GM12878 (cell line): ENCODE data around the gene PABPN1. TPM values are rescaled to one million over a fixed set of nuclear protein-coding genes. Genes with fewer than 3 reads are reported as not detected.
A peak's percentile ranks its signal among the peaks of the same experiment; 100 is the strongest.

Experiments used
- ATAC-seq: fragments of 200-7000 bp; cut with Tn5 transposase; 3 replicates; pipeline ENCODE4 v1.9.1; 2020; ENCODE audit warnings: mild to moderate bottlenecking, moderate library complexity
- BruUV-seq: library from RNA; stranded (reverse); fragments of 400-500 nt; replicated peaks from 2 replicates; lab custom pipeline; 2021; lab: Mats Ljungman, UMichigan
- CTCF ChIA-PET: fragments of 300-600 bp; sonication (Branson Sonifier 250); formaldehyde crosslinking; extraction: SDS; loops from one replicate; lab custom pipeline; 2021; ENCODE audit warnings: inconsistent platforms; lab: Yijun Ruan, JAX
- POLR2A ChIA-PET: fragments of 350-600 bp; formaldehyde crosslinking; extraction: SDS; loops from one replicate; lab custom pipeline; 2021; ENCODE audit warnings: inconsistent platforms; lab: Charles Lee
- RAD21 ChIA-PET: fragments of 300-600 bp; sonication (Branson Sonifier 250); formaldehyde crosslinking; loops from one replicate; lab custom pipeline; 2023; ENCODE audit warnings: antibody characterized with exemption; ENCODE audit not compliant: unreplicated experiment; lab: Charles Lee
- SMC1A ChIA-PET: fragments of 300-600 bp; sonication (Branson Sonifier 250); formaldehyde crosslinking; loops from one replicate; lab custom pipeline; 2023; ENCODE audit not compliant: unreplicated experiment, uncharacterized antibody; lab: Charles Lee
- DNase-seq: peaks from one replicate; pipeline ENCODE4 v3.0.0-alpha.2; 2011; ENCODE audit warnings: low read depth, low spot score
- FAIRE-seq: peaks from 3 replicates; lab custom pipeline; 2011; peaks lifted over from hg19 to GRCh38; lab: Jason Lieb, UNC
- H2AFZ ChIP-seq: 2 replicates; pipeline ENCODE4 v1.6.0; 2011; ENCODE audit warnings: low read depth, low read length, control low read depth; ENCODE audit not compliant: control insufficient read depth
- H3K27ac ChIP-seq: 2 replicates; pipeline ENCODE4 v1.5.1; 2011; ENCODE audit warnings: control low read depth; ENCODE audit not compliant: control insufficient read depth, insufficient read depth
- H3K27me3 ChIP-seq, 2 experiments: replicated peaks in 1 of 2; 2 replicates each; pipeline versions ENCODE4 v1.6.0 to v1.6.1; 2011; ENCODE audit warnings: low read length in 1 of 2; ENCODE audit not compliant: control insufficient read depth in 2 of 2, insufficient read depth in 2 of 2
- H3K36me3 ChIP-seq, 2 experiments: 2 replicates each; pipeline ENCODE4 v1.5.1; 2011; ENCODE audit warnings: low read length in 1 of 2; ENCODE audit not compliant: control insufficient read depth in 2 of 2, insufficient read depth in 2 of 2
- H3K4me1 ChIP-seq: 2 replicates; pipeline ENCODE4 v1.6.1; 2011; ENCODE audit warnings: mild to moderate bottlenecking, low read length, moderate library complexity, mixed read lengths; ENCODE audit not compliant: control insufficient read depth, insufficient read depth
- H3K4me2 ChIP-seq: 2 replicates; pipeline ENCODE4 v1.6.0; 2011; ENCODE audit warnings: control low read depth; ENCODE audit not compliant: control insufficient read depth, insufficient read depth
- H3K4me3 ChIP-seq: fragments of 200-600 bp; sonication (generic); 2 replicates; pipeline ENCODE4 v1.5.1; 2016
- H3K79me2 ChIP-seq: 2 replicates; pipeline ENCODE4 v1.6.0; 2011; ENCODE audit warnings: low read length; ENCODE audit not compliant: control insufficient read depth, insufficient read depth
- H3K9ac ChIP-seq: 2 replicates; pipeline ENCODE4 v1.8.0; 2011; ENCODE audit warnings: low read length, control low read depth, mixed read lengths; ENCODE audit not compliant: control insufficient read depth, insufficient read depth
- H3K9me3 ChIP-seq: replicated peaks from 3 replicates; pipeline ENCODE4 v1.5.1; 2011; ENCODE audit warnings: mild to moderate bottlenecking, low read length; ENCODE audit not compliant: control insufficient read depth, insufficient read depth
- H4K20me1 ChIP-seq: 2 replicates; pipeline ENCODE4 v1.6.0; 2011; ENCODE audit not compliant: control insufficient read depth, insufficient read depth
- BACH1 ChIP-seq: fragments of 450-650 bp; IDR thresholded peaks from 2 replicates; pipeline ENCODE4 v1.6.1; 2017; ENCODE audit warnings: mild to moderate bottlenecking, borderline replicate concordance
- EED ChIP-seq: sonication (generic); IDR thresholded peaks from 2 replicates; pipeline ENCODE4 v1.6.1; 2016; ENCODE audit warnings: antibody characterized with exemption, low read depth
- FOS ChIP-seq: IDR thresholded peaks from 3 replicates; pipeline ENCODE4 v1.6.1; 2011; ENCODE audit warnings: borderline replicate concordance; ENCODE audit not compliant: insufficient read length; ENCODE audit errors: extremely low read depth
- FOXK2 ChIP-seq: fragments of 450-650 bp; IDR thresholded peaks from 2 replicates; pipeline ENCODE4 v1.6.1; 2017; ENCODE audit warnings: mild to moderate bottlenecking, moderate library complexity
- PML ChIP-seq: IDR thresholded peaks from 2 replicates; pipeline ENCODE4 v1.6.1; 2012; ENCODE audit warnings: low read length, inconsistent platforms
- SPI1 ChIP-seq: IDR thresholded peaks from 2 replicates; pipeline ENCODE4 v1.6.1; 2011; ENCODE audit warnings: low read depth, mild to moderate bottlenecking, low read length, moderate library complexity, borderline replicate concordance; ENCODE audit not compliant: insufficient read depth
- STAT3 ChIP-seq: IDR thresholded peaks from 2 replicates; pipeline ENCODE4 v1.6.1; 2011; ENCODE audit warnings: low read depth, low read length, improper control_type of control experiment
- TCF7 ChIP-seq: IDR thresholded peaks from 2 replicates; pipeline ENCODE4 v1.6.1; 2014; ENCODE audit warnings: antibody characterized with exemption, borderline replicate concordance
- ZNF384 ChIP-seq: IDR thresholded peaks from 2 replicates; pipeline ENCODE4 v1.6.1; 2012; ENCODE audit warnings: low read depth, mild to moderate bottlenecking, low read length, improper control_type of control experiment, borderline replicate concordance
- ZSCAN29 ChIP-seq: fragments of 450-650 bp; IDR thresholded peaks from 2 replicates; pipeline ENCODE4 v1.6.1; 2017; ENCODE audit warnings: mild to moderate bottlenecking, moderate library complexity
- WGBS: methylation state at CpG from one replicate; pipeline ENCODE4 v1.1.6; 2016; ENCODE audit warnings: low lambda C conversion rate; ENCODE audit not compliant: insufficient replicate concordance, insufficient coverage; ENCODE audit errors: missing lambda C conversion rate; 5-methylcytosine and 5-hydroxymethylcytosine counted together
- in situ Hi-C: fragments of 300-500 bp; cut with MboI; formaldehyde crosslinking; loops from 9 replicates; pipeline ENCODE4 v1.14.3; 2018; ENCODE audit warnings: mixed read lengths
- intact Hi-C: fragments of 100-400 bp; cut with micrococcal nuclease; formaldehyde crosslinking; loops from one replicate; pipeline ENCODE4 v1.14.2; 2022; ENCODE audit not compliant: unreplicated experiment
- polyA plus RNA-seq, 11 experiments: library from polyadenylated mRNA; depleted of rRNA in 4 of 11; unstranded in 6 of 11; stranded (reverse) in 5 of 11; fragments of >200 nt; fragmentation: Nextera tagmentation in 4 of 11; fragmentation: Illumina TruSeq in 1 of 11; extraction: Ambion mirVana in 4 of 11; extraction: Trizol in 1 of 11; gene quantifications; 1 replicate in 1 of 11; 2 replicates in 10 of 11; pipeline versions ENCODE4 v1.2.1 to v1.2.3, GENCODE V29; 2011 to 2016; ENCODE audit warnings: inconsistent platforms in 2 of 11, missing spikeins in 2 of 11, low read depth in 1 of 11
- total RNA-seq, 4 experiments: library from RNA; depleted of rRNA in 3 of 4; stranded (reverse); fragments of >200 nt in 3 of 4; fragmentation: Illumina TruSeq in 1 of 4; extraction: Trizol in 1 of 4; gene quantifications; 2 replicates each; pipeline versions ENCODE4 v1.2.1 to v1.2.3, GENCODE V29; 2013 to 2021
- TF ChIP-seq, protein P1 (sequence below): fragments of 450-650 bp; IDR thresholded peaks from 2 replicates; pipeline ENCODE4 v1.6.1; 2017; ENCODE audit warnings: mild to moderate bottlenecking
- TF ChIP-seq, protein P2 (sequence below): fragments of 450-650 bp; IDR thresholded peaks from 2 replicates; pipeline ENCODE4 v1.6.1; 2017; ENCODE audit warnings: borderline replicate concordance

PABPN1 gene
- total and polyA plus RNA-seq, 10 of the 15 experiments (the other 5 are each of a cell fraction or from before 2014, with no cell fraction given): 31.3 to 248 (median 103) TPM

DNA sequence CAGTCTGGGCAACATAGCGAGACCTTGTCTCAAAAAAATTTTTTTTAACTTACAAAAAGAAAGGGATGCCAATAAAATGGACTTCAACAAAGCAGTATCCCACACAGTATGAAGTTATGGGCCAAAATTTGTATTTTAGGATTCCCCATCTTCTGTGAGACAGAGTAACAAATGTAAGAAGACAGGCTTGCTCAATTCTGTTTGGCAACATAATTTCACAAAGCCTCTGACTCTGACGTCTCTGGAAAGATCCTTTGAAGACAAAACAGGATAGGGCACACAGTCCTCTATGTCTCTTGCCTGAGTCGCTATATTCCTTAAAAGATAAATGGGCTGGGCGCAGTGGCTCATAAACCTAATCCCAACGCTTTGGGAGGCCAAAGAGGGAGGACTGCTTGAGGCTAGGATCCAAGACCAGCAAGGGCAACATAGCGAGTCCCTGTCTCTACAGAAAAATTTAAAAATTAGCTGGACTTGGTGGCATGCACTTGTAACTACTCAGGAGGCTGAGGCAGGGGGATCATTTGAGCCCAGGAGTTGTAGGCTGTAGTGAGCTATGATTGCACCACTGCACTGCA is 34.3 kb upstream of the PABPN1 start:
- ATAC-seq (no peak), DNase-seq (no peak), FAIRE-seq (no peak)
- peak overlapping the region; percentile 77 for H3K4me3 ChIP-seq
- H3K4me2 ChIP-seq: peak overlapping the region; percentile 52
- ChIA-PET RAD21 (interaction anchor here (1.5 to 3.7 kb wide), 3 partner anchors 14 to 166 kb away, joined by 4 to 26 read pairs (median 21); partner anchors contain the start of genes PABPN1 and PPP1R3E), POLR2A (interaction anchor here (0.7 to 4.6 kb wide), 10 partner anchors 7 to 280 kb away, joined by 3 to 40 read pairs (median 5); partner anchors contain the start of genes AP1G2, BCL2L2, PABPN1 and PPP1R3E), SMC1A (interaction anchor here (0.7 to 2.4 kb wide), 6 partner anchors 13 to 301 kb away, joined by 3 to 34 read pairs (median 4); partner anchors contain the start of genes PABPN1 and PPP1R3E), CTCF (interaction anchor here (0.7 to 3.8 kb wide), 10 partner anchors 9 to 304 kb away, joined by 3 to 36 read pairs (median 8); partner anchors contain the start of genes AJUBA and PABPN1)
- peak overlapping the region; percentile 85 for H3K27ac ChIP-seq
- H3K4me1 ChIP-seq: peaks cover 6% of the 10 kb centered on the region; the same call in 1 of the 2 replicates
- intact Hi-C loops (loop anchor here (1.0 kb wide), 1 partner anchor 7 kb away; no protein-coding TSS in a partner anchor), in situ Hi-C loops (no loop called here)
- no peak for TF ChIP-seq FOXK2
- TF ChIP-seq ZSCAN29: no peak
- TF ChIP-seq ZNF384: no peak
- TF ChIP-seq SPI1: no peak
- TF ChIP-seq, protein P1, sequence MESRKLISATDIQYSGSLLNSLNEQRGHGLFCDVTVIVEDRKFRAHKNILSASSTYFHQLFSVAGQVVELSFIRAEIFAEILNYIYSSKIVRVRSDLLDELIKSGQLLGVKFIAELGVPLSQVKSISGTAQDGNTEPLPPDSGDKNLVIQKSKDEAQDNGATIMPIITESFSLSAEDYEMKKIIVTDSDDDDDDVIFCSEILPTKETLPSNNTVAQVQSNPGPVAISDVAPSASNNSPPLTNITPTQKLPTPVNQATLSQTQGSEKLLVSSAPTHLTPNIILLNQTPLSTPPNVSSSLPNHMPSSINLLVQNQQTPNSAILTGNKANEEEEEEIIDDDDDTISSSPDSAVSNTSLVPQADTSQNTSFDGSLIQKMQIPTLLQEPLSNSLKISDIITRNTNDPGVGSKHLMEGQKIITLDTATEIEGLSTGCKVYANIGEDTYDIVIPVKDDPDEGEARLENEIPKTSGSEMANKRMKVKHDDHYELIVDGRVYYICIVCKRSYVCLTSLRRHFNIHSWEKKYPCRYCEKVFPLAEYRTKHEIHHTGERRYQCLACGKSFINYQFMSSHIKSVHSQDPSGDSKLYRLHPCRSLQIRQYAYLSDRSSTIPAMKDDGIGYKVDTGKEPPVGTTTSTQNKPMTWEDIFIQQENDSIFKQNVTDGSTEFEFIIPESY: no peak
- TF ChIP-seq, protein P2, sequence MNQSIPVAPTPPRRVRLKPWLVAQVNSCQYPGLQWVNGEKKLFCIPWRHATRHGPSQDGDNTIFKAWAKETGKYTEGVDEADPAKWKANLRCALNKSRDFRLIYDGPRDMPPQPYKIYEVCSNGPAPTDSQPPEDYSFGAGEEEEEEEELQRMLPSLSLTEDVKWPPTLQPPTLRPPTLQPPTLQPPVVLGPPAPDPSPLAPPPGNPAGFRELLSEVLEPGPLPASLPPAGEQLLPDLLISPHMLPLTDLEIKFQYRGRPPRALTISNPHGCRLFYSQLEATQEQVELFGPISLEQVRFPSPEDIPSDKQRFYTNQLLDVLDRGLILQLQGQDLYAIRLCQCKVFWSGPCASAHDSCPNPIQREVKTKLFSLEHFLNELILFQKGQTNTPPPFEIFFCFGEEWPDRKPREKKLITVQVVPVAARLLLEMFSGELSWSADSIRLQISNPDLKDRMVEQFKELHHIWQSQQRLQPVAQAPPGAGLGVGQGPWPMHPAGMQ: no peak
- TF ChIP-seq BACH1: no peak
- TF ChIP-seq EED: no peak
- TF ChIP-seq STAT3: no peak
- no peak for TF ChIP-seq PML
- no peak for TF ChIP-seq TCF7
- no peak for TF ChIP-seq FOS
- no TSS peak for BruUV-seq
- peaks cover 24% of the 10 kb centered on the region for H3K79me2 ChIP-seq
- H3K9me3 ChIP-seq: no peaks in the 10 kb centered on the region
- H2AFZ ChIP-seq: peak overlapping the region; percentile 95; the same call in 1 of the 2 replicates
- H3K27me3 ChIP-seq: no peaks in the 10 kb centered on the region
- H4K20me1 ChIP-seq: no peaks in the 10 kb centered on the region
- WGBS: 67% methylated on average over 6 of the region's 6 CpGs
- H3K9ac ChIP-seq: peak overlapping the region; percentile 68
- H3K36me3 ChIP-seq: no peaks in the 10 kb centered on the region; a peak in 1 of 4 replicates
